ES-I3 (cell line): ENCODE measurements around the gene ZFAND3.
"Not testable (repeated sequence)": the region's sequence is repeated elsewhere in the genome, so short reads cannot be mapped to it uniquely, and the experiment has no call there.

Experiments
- H3K36me3 ChIP-seq: 2 replicates; pipeline ENCODE4 v1.6.1; 2013; ENCODE audit warnings: mild to moderate bottlenecking, low read length, control low read depth, moderate library complexity; ENCODE audit not compliant: insufficient read depth
- H3K4me1 ChIP-seq: 2 replicates; pipeline ENCODE4 v1.6.1; 2013; ENCODE audit warnings: mild to moderate bottlenecking, control low read depth, low read length; ENCODE audit not compliant: insufficient read depth
- H3K9ac ChIP-seq: 2 replicates; pipeline ENCODE4 v1.6.1; 2013; ENCODE audit warnings: low read depth, mild to moderate bottlenecking, low read length, moderate library complexity
- H3K9me3 ChIP-seq: 2 replicates; pipeline ENCODE4 v1.6.1; 2013; ENCODE audit warnings: mild to moderate bottlenecking, low read length, moderate library complexity; ENCODE audit not compliant: control insufficient read depth, insufficient read depth

The ZFAND3 gene

GRCh38 chr6:37988696-37989095 is 169.2 kb downstream of the ZFAND3 start:
- Histone ChIP-seq H3K4me1 (peaks cover 16% of the 10 kb centered on the region; the same call in 1 of the 2 replicates), H3K9ac (no peak overlapping the region), H3K36me3 (no peaks in the 10 kb centered on the region), H3K9me3 (no peaks in the 10 kb centered on the region)

- H3K9ac ChIP-seq = no peak overlapping the region
- no peaks in the 10 kb centered on the region for H3K36me3 ChIP-seq
- no peaks in the 10 kb centered on the region for H3K9me3 ChIP-seq
- H3K4me1 ChIP-seq = peaks cover 18% of the 10 kb centered on the region; the same call in 1 of the 2 replicates
Measured at GRCh38 chr6:37990762-37991525, 171.4 kb downstream of the ZFAND3 start.

- peaks cover 18% of the 10 kb centered on the region; the same call in 1 of the 2 replicates for H3K4me1 ChIP-seq
Measured at GRCh38 chr6:37992749-37993148, 173.2 kb downstream of the ZFAND3 start.

GRCh38 chr6:37993194-37993593 is 173.7 kb downstream of the ZFAND3 start:
- not testable (repeated sequence) for H3K9me3 ChIP-seq, H3K9ac ChIP-seq, H3K36me3 ChIP-seq
- H3K4me1 ChIP-seq = peaks cover 18% of the 10 kb centered on the region; the same call in 1 of the 2 replicates

More at GRCh38 chr6:37992749-37993148, 173.2 kb downstream of the ZFAND3 start:
- Histone ChIP-seq H3K9ac (no peak overlapping the region), H3K36me3 (no peaks in the 10 kb centered on the region), H3K9me3 (no peaks in the 10 kb centered on the region)

GRCh38 chr6:37993596-37993995 is 174.1 kb downstream of the ZFAND3 start:
- Histone ChIP-seq H3K9ac (no peak overlapping the region), H3K4me1 (peaks cover 18% of the 10 kb centered on the region; the same call in 1 of the 2 replicates), H3K9me3 (no peaks in the 10 kb centered on the region), H3K36me3 (no peaks in the 10 kb centered on the region)

GRCh38 chr6:37994223-37994622 is 174.7 kb downstream of the ZFAND3 start:
- H3K9ac ChIP-seq = no peak overlapping the region
- H3K9me3 ChIP-seq = no peaks in the 10 kb centered on the region
- H3K36me3 ChIP-seq = no peaks in the 10 kb centered on the region
- H3K4me1 ChIP-seq = peaks cover 18% of the 10 kb centered on the region; the same call in 1 of the 2 replicates

- Histone ChIP-seq H3K36me3 (no peaks in the 10 kb centered on the region), H3K9me3 (no peaks in the 10 kb centered on the region), H3K9ac (no peak overlapping the region), H3K4me1 (0 out of 2 replicates have a peak, but pooled peaks cover 2% of the 10 kb centered on the region)
Measured at GRCh38 chr6:37998366-37998765, 178.8 kb downstream of the ZFAND3 start.

- no peaks in the 10 kb centered on the region for H3K9me3 ChIP-seq
- no peaks in the 10 kb centered on the region for H3K36me3 ChIP-seq
- H3K9ac ChIP-seq = no peak overlapping the region
- H3K4me1 ChIP-seq = no peaks in the 10 kb centered on the region
Measured at GRCh38 chr6:38001386-38001785, 181.9 kb downstream of the ZFAND3 start.

- no peaks in the 10 kb centered on the region for H3K4me1 ChIP-seq
- H3K9ac ChIP-seq = no peak overlapping the region
- H3K36me3 ChIP-seq = no peaks in the 10 kb centered on the region
- no peaks in the 10 kb centered on the region for H3K9me3 ChIP-seq
Measured at GRCh38 chr6:38004908-38005307, 185.4 kb downstream of the ZFAND3 start.

- no peaks in the 10 kb centered on the region; the same call in none of the 2 replicates for H3K9me3 ChIP-seq
- no peak overlapping the region for H3K9ac ChIP-seq
- H3K36me3 ChIP-seq = no peaks in the 10 kb centered on the region
- no peaks in the 10 kb centered on the region for H3K4me1 ChIP-seq
Measured at GRCh38 chr6:38011937-38012336, 192.4 kb downstream of the ZFAND3 start.

GRCh38 chr6:38012573-38012972 is 193.0 kb downstream of the ZFAND3 start:
- no peaks in the 10 kb centered on the region; the same call in none of the 2 replicates for H3K9me3 ChIP-seq
- H3K4me1 ChIP-seq = no peaks in the 10 kb centered on the region
- no peaks in the 10 kb centered on the region for H3K36me3 ChIP-seq
- H3K9ac ChIP-seq = no peak overlapping the region

GRCh38 chr6:38015341-38015740 is 195.8 kb downstream of the ZFAND3 start:
- Histone ChIP-seq H3K9ac (no peak overlapping the region), H3K36me3 (no peaks in the 10 kb centered on the region), H3K9me3 (no peaks in the 10 kb centered on the region; the same call in none of the 2 replicates), H3K4me1 (no peaks in the 10 kb centered on the region)

- no peak overlapping the region for H3K9ac ChIP-seq
- no peaks in the 10 kb centered on the region for H3K4me1 ChIP-seq
- no peaks in the 10 kb centered on the region for H3K36me3 ChIP-seq
- no peaks in the 10 kb centered on the region; the same call in 1 of the 2 replicates for H3K9me3 ChIP-seq
Measured at GRCh38 chr6:38016824-38017223, 197.3 kb downstream of the ZFAND3 start.

GRCh38 chr6:38018755-38019165 is 199.2 kb downstream of the ZFAND3 start:
- Histone ChIP-seq H3K9ac (no peak overlapping the region), H3K36me3 (no peaks in the 10 kb centered on the region)

GRCh38 chr6:38020593-38020992 is 201.1 kb downstream of the ZFAND3 start:
- Histone ChIP-seq H3K36me3 (no peaks in the 10 kb centered on the region), H3K9ac (no peak overlapping the region), H3K9me3 (no peaks in the 10 kb centered on the region), H3K4me1 (no peaks in the 10 kb centered on the region)

More at GRCh38 chr6:38018755-38019165, 199.2 kb downstream of the ZFAND3 start:
- H3K9me3 ChIP-seq = no peaks in the 10 kb centered on the region
- no peaks in the 10 kb centered on the region for H3K4me1 ChIP-seq
